GM21526 (cell line): ENCODE results near the gene MIER2.
"Not testable (repeated sequence)": the region's sequence is repeated elsewhere in the genome, so short reads cannot be mapped to it uniquely, and the experiment has no call there.

Source experiments
- ATAC-seq: cut with Tn5 transposase; IDR thresholded peaks from one replicate; pipeline ENCODE4 v1.9.1; 2021; ENCODE audit warnings: moderate library complexity; ENCODE audit not compliant: unreplicated experiment, low FRiP score

The MIER2 gene, protein sequence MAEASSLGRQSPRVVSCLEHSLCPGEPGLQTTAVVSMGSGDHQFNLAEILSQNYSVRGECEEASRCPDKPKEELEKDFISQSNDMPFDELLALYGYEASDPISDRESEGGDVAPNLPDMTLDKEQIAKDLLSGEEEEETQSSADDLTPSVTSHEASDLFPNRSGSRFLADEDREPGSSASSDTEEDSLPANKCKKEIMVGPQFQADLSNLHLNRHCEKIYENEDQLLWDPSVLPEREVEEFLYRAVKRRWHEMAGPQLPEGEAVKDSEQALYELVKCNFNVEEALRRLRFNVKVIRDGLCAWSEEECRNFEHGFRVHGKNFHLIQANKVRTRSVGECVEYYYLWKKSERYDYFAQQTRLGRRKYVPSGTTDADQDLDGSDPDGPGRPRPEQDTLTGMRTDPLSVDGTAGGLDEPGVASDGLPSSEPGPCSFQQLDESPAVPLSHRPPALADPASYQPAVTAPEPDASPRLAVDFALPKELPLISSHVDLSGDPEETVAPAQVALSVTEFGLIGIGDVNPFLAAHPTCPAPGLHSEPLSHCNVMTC

DNA sequence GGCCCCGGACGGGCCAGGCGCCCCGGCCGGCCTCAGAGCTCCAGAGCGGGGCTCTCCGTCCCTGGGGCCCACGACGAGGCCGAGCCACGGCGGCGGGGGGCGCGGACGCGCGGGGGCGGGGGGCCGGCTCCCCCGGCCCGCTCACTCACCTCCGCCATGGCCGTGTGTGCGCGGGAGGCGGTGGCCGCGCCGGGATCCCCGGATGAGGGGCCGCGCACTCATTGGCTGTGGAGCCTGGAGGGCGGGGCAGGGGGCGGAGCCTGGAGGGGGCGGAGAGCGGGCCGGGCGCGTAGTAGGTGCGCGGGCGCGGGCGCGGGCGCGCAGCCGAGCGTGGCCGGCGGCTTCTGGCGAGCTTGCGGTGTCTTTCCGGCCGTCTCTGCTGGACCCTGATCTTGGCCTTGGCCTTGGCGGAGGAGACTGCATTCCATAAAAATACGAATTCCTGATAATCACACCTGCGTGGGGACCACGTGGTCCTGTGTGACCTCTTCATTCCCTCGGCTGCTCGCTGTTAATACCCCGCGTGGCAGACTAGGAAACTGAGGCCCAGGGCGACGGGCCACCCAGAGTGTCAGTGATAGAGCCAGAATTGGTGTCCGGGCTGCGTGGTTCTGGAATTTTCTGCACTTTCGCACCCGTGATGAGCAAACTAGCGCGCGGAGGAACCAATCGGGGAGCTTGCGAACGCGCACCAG, at the start of gene MIER2:
TSS of gene MIER2 (minus strand) at position 172 of the 695 bp plus-strand sequence. CDS start at position 158, 14 bp downstream.
- peak; percentile 80 for ATAC-seq

DNA sequence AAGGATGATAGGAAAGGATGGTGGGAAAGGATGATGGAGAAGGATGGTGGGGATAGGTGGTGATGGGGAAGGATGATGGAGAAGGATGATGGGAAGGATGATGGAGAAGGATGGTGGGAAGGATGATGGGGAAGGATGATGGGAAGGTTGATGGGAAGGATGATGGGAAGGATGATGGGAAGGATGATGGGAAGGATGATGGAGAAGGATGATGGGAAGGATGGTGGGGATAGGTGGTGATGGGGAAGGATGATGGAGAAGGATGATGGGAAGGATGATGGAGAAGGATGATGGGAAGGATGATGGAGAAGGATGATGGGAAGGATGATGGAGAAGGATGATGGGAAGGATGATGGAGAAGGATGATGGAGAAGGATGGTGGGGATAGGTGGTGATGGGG, 49.0 kb upstream of the MIER2 start:
- ATAC-seq: not testable (repeated sequence)

DNA sequence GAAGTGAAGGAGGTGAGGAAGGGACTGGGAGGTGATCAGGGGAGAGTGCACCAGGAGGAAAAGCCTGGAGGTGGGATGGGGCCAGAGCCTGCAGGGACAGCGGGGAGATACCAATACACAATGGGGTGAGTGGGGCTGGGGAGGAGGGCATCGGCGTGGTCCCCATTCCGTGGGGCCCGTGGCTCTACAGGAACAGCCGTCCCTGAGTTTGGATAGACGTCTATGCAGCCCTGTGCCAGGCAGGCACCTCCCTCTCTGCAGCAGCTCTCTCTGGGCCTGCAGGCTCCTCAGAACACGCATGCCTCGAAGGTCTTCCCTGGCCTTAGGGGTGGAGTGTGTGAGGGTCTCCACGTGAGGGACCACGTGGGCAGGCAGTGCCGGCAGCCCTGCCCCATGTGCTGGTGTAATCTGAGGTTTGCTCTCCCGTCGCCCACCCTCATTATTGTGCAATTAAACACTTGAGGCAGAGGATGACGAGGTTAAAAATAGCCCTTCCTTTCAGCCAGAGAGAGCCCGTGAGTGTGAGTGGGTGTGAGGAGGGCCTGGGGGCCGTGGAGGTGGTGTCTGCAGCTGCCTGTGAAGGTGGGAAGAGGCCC, 47.9 kb upstream of the MIER2 start:
- no peak for ATAC-seq

DNA sequence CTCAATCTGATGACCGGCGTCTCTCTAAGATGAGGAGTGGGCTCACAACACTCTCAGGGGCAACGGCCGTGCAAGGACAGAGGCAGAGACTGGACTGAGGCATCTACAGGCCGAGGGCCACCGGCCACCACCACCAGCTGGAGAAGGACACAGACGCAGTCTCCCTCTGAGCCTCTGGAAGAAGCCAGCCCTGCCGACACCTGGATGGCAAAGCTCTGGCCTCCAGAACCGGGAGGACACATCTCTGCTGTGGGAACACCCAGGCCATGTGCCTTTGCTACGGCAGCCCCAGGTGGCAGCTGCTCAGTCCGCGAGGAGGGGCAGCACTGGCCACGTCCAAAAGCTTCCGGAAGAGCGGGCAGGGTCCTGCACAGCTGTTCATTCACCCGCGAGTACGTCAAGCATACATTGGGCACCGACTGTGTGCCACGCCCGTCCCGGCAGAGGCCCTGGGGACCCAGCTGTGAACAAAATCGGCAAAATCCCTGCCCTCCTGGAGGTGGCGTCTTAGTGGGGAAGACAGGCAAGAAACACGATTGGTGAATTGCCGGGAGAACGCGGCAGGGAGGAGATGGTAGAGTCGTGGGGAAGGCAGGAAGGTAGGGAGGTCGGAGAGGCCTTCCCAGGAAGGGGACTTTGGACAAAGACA, 47.3 kb upstream of the MIER2 start:
- ATAC-seq: no peak

DNA sequence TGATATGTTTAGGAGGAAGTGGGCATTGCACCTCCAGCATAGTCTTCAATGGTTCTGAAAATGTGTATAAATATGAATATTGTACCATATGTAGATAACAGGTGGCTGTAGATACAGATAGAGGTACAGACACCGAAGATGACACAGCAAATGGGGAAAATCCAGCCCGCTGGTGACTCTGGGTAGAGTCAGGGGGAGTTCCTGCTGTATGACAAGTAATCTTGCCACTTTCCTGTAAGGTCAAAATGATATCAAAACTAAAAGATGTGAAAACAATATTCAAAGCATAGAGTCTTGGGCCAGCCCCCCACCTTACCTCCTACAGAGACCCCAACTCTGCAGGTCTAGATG, 46.6 kb upstream of the MIER2 start:
- no peak for ATAC-seq

- no peak for ATAC-seq
Observed at GRCh38 chr19:390386-391206, 46.0 kb upstream of the MIER2 start.

GRCh38 chr19:389935-390289, 45.3 kb upstream of the MIER2 start:
- no peak for ATAC-seq

DNA sequence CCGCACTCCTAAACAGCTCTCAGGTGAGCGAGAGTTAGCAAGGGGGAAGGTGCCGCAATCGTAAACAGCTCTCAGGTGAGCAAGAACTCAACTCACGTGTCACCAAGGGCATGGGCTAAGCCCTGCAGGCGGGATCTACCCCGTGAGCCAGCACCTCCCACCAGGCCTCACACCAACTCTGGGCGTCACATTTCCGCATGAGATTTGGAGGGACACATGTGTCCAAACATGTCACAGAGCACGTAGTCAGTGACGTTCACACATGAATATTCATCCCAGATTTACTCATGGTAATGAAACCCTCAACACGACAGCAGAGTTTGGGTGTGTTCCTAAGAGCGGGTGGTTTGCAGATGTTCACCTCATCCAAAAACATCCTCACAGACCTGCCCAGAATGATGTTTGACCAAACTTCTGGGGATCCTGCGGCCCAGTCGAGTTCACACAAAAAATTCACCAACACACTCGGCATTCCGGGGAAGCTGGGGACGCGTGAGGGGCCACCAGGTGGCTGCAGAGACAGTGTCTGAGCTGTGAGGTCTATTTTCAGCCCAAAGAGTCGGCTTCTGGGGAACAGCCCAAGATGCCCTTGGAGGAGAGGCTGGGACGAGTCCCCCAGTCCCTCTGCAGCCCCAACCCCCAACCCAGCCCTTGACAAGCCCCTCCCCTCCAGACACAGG, 44.8 kb upstream of the MIER2 start:
- no peak for ATAC-seq

DNA sequence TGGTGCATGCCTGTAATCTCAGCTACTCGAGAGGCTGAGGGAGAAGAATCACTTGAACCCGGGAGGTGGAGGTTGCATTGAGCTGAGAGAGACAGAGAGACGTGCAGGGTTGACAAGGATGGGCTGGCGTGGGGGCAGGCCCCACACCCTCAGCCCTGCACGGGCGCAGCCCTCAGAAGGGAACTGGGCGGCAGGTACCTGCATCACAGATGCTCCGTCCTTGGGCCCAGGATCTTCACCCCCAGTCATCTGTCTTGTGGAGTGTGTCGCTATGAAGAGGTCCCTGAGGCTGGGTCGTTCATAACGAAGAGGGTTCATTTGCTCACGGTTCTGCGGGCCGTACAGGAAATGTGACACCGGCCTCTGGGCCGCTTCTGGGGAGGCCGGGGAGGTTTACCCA, 44.1 kb upstream of the MIER2 start:
- no peak for ATAC-seq

GRCh38 chr19:387777-388176, 43.2 kb upstream of the MIER2 start:
- ATAC-seq: no peak

DNA sequence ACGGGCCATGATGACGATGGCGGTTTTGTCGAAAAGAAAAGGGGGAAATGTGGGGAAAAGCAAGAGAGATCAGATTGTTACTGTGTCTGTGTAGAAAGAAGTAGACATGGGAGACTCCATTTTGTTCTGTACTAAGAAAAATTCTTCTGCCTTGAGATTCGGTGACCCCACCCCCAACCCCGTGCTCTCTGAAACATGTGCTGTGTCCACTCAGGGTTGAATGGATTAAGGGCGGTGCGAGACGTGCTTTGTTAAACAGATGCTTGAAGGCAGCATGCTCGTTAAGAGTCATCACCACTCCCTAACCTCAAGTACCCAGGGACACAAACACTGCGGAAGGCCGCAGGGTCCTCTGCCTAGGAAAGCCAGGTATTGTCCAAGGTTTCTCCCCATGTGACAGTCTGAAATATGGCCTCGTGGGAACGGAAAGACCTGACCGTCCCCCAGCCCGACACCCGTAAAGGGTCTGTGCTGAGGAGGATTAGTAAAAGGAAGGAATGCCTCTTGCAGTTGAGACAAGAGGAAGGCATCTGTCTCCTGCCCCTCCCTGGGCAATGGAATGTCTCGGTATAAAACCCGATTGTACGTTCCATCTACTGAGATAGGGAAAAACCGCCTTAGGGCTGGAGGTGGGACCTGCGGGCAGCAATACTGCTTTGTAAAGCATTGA, 42.2 kb upstream of the MIER2 start:
- not testable (repeated sequence) for ATAC-seq

DNA sequence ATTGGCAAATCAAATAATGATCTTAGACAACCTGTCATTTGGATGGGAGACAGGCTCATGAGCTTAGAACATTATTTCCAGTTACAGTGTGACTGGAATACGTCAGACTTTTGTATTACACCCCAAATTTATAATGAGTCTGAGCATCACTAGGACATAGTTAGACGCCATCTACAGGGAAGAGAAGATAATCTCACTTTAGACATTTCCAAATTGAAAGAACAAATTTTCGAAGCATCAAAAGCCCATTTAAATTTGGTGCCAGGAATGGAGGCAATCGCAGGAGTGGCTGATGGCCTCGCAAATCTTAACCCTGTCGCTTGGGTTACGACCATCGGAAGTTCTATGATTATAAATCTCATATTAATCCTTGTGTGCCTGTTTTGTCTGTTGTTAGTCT, 41.6 kb upstream of the MIER2 start:
- not testable (repeated sequence) for ATAC-seq

DNA sequence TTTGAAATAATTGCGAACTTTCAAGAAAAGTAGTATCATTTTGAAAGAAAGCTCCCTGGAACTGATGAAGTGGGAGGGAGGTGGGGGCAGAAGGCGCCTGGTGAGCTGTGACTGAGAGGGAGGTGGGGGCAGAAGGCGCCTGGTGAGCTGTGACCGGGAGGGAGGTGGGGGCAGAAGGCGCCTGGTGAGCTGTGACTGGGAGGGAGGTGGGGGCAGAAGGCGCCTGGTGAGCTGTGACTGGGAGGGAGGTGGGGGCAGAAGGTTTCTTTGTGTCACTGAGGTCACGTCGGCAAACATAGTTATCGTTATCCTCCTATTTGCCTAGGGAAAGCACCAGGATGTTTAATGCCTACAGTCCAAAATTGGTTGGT, 40.2 kb upstream of the MIER2 start:
- ATAC-seq: no peak

DNA sequence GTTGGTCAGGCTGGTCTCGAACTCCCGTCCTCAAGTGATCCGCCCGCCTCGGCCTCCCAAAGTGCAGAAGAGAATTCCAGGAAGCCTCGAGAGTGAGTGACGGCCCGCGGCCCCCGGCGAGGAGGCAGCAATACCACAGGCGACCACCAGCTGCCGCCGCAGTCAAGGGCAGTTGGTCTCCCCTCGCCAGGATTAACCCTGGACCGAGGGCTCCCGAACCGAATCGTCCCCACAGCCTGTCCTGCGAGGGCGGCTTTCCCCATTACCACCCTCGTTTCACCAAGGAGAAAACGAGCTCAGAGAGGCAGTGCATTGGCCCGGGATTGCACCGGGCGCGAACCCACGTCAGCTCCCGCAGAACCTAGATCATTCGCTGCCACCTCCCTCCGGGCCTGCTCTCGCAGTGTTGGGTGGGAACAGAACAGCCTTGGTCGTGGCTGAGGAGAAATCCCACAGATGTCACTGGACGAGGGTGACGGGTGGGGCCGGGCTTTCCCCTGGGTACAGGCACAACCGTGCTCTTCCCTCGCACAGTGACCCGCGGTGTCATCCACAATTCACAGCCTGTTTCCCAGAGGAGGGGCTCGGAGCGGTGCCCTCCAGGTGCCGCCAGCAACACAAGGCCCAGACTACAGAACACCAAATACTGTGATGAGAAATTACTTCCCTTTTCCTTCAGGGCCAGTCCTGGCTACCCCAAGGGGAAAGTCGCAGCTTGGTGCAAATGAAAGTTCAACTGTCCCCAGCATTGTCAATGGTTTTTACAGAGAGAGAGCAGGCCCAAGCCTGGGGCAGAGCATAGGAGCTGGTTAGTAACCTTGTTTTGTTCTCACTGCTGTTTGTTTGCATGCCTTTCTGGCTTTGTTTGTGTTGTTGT, 39.6 kb upstream of the MIER2 start:
- ATAC-seq: no peak

GRCh38 chr19:383040-383439, 38.4 kb upstream of the MIER2 start:
- ATAC-seq: no peak

DNA sequence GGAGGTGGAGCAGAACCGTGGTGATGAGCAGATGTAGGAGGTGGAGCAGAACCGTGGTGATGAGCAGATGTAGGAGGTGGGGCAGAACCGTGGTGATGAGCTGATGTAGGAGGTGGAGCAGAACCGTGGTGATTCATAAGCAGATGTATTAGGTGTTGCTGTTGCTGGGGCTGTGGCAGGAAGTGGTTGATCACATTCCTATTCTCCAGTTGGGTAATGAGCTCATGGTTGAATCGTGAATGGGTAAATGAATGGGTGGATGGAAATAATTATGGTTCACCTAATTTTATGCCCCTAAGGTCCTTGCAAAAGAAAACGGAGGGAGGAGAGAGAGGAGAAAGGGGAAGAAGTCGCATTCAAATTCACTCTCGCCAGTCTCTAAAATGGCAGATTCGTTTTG, 38.0 kb upstream of the MIER2 start:
- not testable (repeated sequence) for ATAC-seq

DNA sequence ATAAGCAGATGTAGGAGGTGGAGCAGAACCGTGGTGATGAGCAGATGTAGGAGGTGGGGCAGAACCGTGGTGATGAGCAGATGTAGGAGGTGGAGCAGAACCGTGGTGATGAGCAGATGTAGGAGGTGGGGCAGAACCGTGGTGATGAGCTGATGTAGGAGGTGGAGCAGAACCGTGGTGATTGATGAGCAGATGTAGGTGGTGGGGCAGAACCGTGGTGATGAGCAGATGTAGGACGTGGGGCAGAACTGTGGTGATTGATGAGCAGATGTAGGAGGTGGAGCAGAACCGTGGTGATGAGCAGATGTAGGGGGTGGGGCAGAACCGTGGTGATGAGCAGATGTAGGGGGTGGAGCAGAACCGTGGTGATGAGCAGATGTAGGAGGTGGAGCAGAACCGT, 37.3 kb upstream of the MIER2 start:
- ATAC-seq: not testable (repeated sequence)

DNA sequence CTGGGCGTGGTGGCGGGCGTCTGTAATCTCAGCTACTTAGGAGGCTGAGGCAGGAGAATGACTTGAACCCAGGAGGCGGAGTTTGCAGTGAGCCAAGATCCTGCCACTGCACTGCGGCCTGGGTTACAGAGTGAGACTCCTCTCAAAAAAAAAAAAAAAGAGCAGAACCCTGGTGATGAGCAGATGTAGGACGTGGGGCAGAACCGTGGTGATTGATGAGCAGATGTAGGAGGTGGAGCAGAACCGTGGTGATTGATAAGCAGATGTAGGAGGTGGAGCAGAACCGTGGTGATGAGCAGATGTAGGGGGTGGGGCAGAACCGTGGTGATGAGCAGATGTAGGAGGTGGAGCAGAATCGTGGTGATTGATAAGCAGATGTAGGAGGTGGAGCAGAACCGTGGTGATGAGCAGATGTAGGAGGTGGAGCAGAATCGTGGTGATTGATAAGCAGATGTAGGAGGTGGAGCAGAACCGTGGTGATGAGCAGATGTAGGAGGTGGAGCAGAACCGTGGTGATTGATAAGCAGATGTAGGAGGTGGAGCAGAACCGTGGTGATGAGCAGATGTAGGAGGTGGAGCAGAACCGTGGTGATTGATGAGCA, 36.1 kb upstream of the MIER2 start:
- not testable (repeated sequence) for ATAC-seq
